K562 (cell line): Measurements from ENCODE around the gene MYO16. TPM values are rescaled to one million over a fixed set of nuclear protein-coding genes. Genes with fewer than 3 reads are reported as not detected.

Source experiments
- ATAC-seq: fragments of 200-7000 bp; cut with Tn5 transposase; 3 replicates; pipeline ENCODE4 v1.9.1; 2020; ENCODE audit warnings: moderate library complexity
- BruUV-seq: library from RNA; stranded (reverse); fragments of 400-500 nt; replicated peaks from 2 replicates; lab custom pipeline; 2021; lab: Mats Ljungman, UMichigan
- CTCF ChIA-PET: fragments of 300-600 bp; formaldehyde crosslinking; extraction: SDS; loops from one replicate; lab custom pipeline; 2021; ENCODE audit warnings: low intra/inter-chr PET ratio; lab: Yijun Ruan, JAX
- POLR2A ChIA-PET: fragments of 300-600, 350-650 bp; sonication (Branson Sonifier 250); formaldehyde crosslinking; extraction: SDS; loops from one replicate; lab custom pipeline; 2021; ENCODE audit warnings: antibody characterized with exemption, inconsistent platforms; lab: Yijun Ruan, JAX
- DNase-seq, 4 experiments: peaks; one replicate each; pipeline versions ENCODE4 v3.0.0 to v3.0.0-alpha.2; 2011 to 2018; ENCODE audit warnings: low spot score in 3 of 4, mixed read lengths in 3 of 4; ENCODE audit errors: extremely low read depth in 1 of 4
- FAIRE-seq: peaks from 2 replicates; lab custom pipeline; 2011; peaks lifted over from hg19 to GRCh38; lab: Jason Lieb, UNC
- H2AFZ ChIP-seq: 2 replicates; pipeline ENCODE4 v1.6.0; 2011; ENCODE audit warnings: low read depth, low read length, control low read depth, inconsistent platforms
- H3K27ac ChIP-seq: fragments of 200-600 bp; 3 replicates; pipeline ENCODE4 v1.8.0; 2011; ENCODE audit warnings: low read depth, mild to moderate bottlenecking, control low read depth, inconsistent platforms, low read length, moderate library complexity, mixed read lengths; ENCODE audit errors: extremely low read depth
- H3K27me3 ChIP-seq, 2 experiments: fragments of 300-600 bp in 1 of 2; 2 replicates in 1 of 2; 3 replicates in 1 of 2; pipeline versions ENCODE4 v1.6.0 to v1.8.0; 2011; ENCODE audit warnings: inconsistent platforms in 2 of 2, low read length in 2 of 2, mild to moderate bottlenecking in 1 of 2, mixed read lengths in 1 of 2, moderate library complexity in 1 of 2; ENCODE audit not compliant: control insufficient read depth in 2 of 2, insufficient read depth in 2 of 2
- H3K36me3 ChIP-seq: fragments of 300-600 bp; 3 replicates; pipeline ENCODE4 v1.8.0; 2011; ENCODE audit warnings: mild to moderate bottlenecking, low read length, inconsistent platforms; ENCODE audit not compliant: control insufficient read depth, insufficient read depth
- H3K4me1 ChIP-seq, 2 experiments: fragments of 200-600 bp in 1 of 2; replicated peaks in 1 of 2; 2 replicates in 1 of 2; 3 replicates in 1 of 2; pipeline versions ENCODE4 v1.5.1 to v1.8.0; 2011; ENCODE audit warnings: inconsistent platforms in 2 of 2, low read length in 2 of 2, mild to moderate bottlenecking in 1 of 2, mixed read lengths in 1 of 2, moderate library complexity in 1 of 2; ENCODE audit not compliant: control insufficient read depth in 2 of 2, insufficient read depth in 2 of 2
- H3K4me2 ChIP-seq: 2 replicates; pipeline ENCODE4 v1.6.1; 2011; ENCODE audit warnings: low read length, control low read depth, inconsistent platforms, mixed read lengths; ENCODE audit not compliant: insufficient read depth
- H3K4me3 ChIP-seq: fragments of 200-600 bp; sonication (generic), shearing (Covaris generic); 2 replicates; pipeline ENCODE4 v1.5.1; 2016; ENCODE audit warnings: control low read depth, inconsistent platforms
- H3K79me2 ChIP-seq: fragments of 200-600 bp; 3 replicates; pipeline ENCODE4 v1.8.0; 2011; ENCODE audit warnings: low read length, inconsistent platforms; ENCODE audit not compliant: control insufficient read depth, insufficient read depth
- H3K9ac ChIP-seq, 2 experiments: 2 replicates each; pipeline versions ENCODE4 v1.6.0 to v1.6.1; 2011; ENCODE audit warnings: low read depth in 2 of 2, low read length in 2 of 2, control low read depth in 1 of 2, inconsistent platforms in 1 of 2, mild to moderate bottlenecking in 1 of 2, mixed read lengths in 1 of 2; ENCODE audit not compliant: insufficient read depth in 1 of 2
- H3K9me1 ChIP-seq: one replicate; pipeline ENCODE4 v1.6.0; 2011; ENCODE audit warnings: inconsistent platforms, mild to moderate bottlenecking, low read length, moderate library complexity; ENCODE audit not compliant: control insufficient read depth, insufficient read depth
- H3K9me3 ChIP-seq: replicated peaks from 2 replicates; pipeline ENCODE4 v1.5.1; 2011; ENCODE audit warnings: low read depth, low read length, inconsistent platforms; ENCODE audit not compliant: control insufficient read depth, insufficient read depth
- H4K20me1 ChIP-seq: replicated peaks from 2 replicates; pipeline ENCODE4 v1.6.1; 2011; ENCODE audit warnings: low read length, inconsistent platforms, mixed read lengths; ENCODE audit not compliant: control insufficient read depth, insufficient read depth
- ESRRA ChIP-seq: fragments of 450-650 bp; IDR thresholded peaks from 2 replicates; pipeline ENCODE4 v1.6.1; 2014; ENCODE audit warnings: low read depth, mild to moderate bottlenecking, moderate library complexity, borderline replicate concordance
- GTF2F1 ChIP-seq: IDR thresholded peaks from 2 replicates; pipeline ENCODE4 v1.6.1; 2011; ENCODE audit warnings: low read depth, low read length, improper control_type of control experiment
- HOMEZ ChIP-seq: fragments of 250-450 bp; sonication (Bioruptor Pico); IDR thresholded peaks from 2 replicates; pipeline ENCODE4 v1.4.0; 2020; ENCODE audit warnings: mild to moderate bottlenecking, moderate library complexity
- KDM2B ChIP-seq: fragments of 250-450 bp; sonication (Bioruptor Pico); IDR thresholded peaks from 2 replicates; pipeline ENCODE4 v1.8.0; 2021; ENCODE audit warnings: mild to moderate bottlenecking, moderate library complexity
- NCOR1 ChIP-seq: fragments of 450-650 bp; IDR thresholded peaks from 2 replicates; pipeline ENCODE4 v1.6.1; 2016; ENCODE audit warnings: mild to moderate bottlenecking, moderate library complexity
- PHF8 ChIP-seq: fragments of 200-600 bp; sonication (generic); IDR thresholded peaks from 2 replicates; pipeline ENCODE4 v1.6.1; 2012; ENCODE audit warnings: mixed run types, mild to moderate bottlenecking, inconsistent platforms, low read length, moderate library complexity, borderline replicate concordance
- TFAM ChIP-seq: fragments of 250-450 bp; sonication (Bioruptor Pico); conservative IDR thresholded peaks from 2 replicates; pipeline ENCODE4 v1.5.0; 2021; ENCODE audit warnings: mild to moderate bottlenecking, moderate library complexity
- ZBTB34 ChIP-seq: fragments of 250-450 bp; sonication (Bioruptor Pico); IDR thresholded peaks from 2 replicates; pipeline ENCODE4 v1.8.0; 2021; ENCODE audit warnings: mild to moderate bottlenecking, moderate library complexity
- ZNF431 ChIP-seq: sonication (generic); formaldehyde crosslinking; IDR thresholded peaks from 2 replicates; pipeline ENCODE4 v1.8.0; 2022; ENCODE audit warnings: mild to moderate bottlenecking, missing genetic modification reagents
- WGBS: fragments of 100-300 bp; shearing (Covaris generic); methylation state at CpG from one replicate; pipeline ENCODE4 v1.1.6; 2016; ENCODE audit warnings: low coverage, mixed read lengths; ENCODE audit not compliant: insufficient coverage; ENCODE audit errors: missing lambda C conversion rate; 5-methylcytosine and 5-hydroxymethylcytosine counted together
- in situ Hi-C: fragments of 300-500 bp; cut with MboI; formaldehyde crosslinking; loops from 4 replicates; pipeline ENCODE4 v1.15.0; 2018; ENCODE audit warnings: inconsistent platforms, mixed read lengths
- intact Hi-C: fragments of 100-400 bp; cut with micrococcal nuclease; formaldehyde crosslinking; loops from 2 replicates; pipeline ENCODE4 v1.14.2; 2022
- polyA plus RNA-seq, 8 experiments: library from polyadenylated mRNA; depleted of rRNA in 4 of 8; stranded (reverse) in 5 of 8; unstranded in 3 of 8; fragments of >200 nt; fragmentation: Nextera tagmentation in 2 of 8; fragmentation: Illumina TruSeq in 1 of 8; extraction: Ambion mirVana in 2 of 8; extraction: Trizol in 1 of 8; gene quantifications; 2 replicates each; pipeline versions ENCODE4 v1.2.1 to v1.2.3, GENCODE V29; 2011 to 2014; ENCODE audit warnings: inconsistent platforms in 1 of 8, missing spikeins in 1 of 8
- total RNA-seq, 7 experiments: library from RNA; depleted of rRNA in 6 of 7; stranded (reverse); fragments of >200 nt in 6 of 7; fragmentation: Illumina TruSeq in 2 of 7; extraction: Trizol in 2 of 7; gene quantifications; 2 replicates each; pipeline versions ENCODE4 v1.2.1 to v1.2.3, GENCODE V29; 2011 to 2021; ENCODE audit warnings: low replicate concordance in 1 of 7

Gene MYO16
- total and polyA plus RNA-seq, 9 of the 15 experiments (the other 6 are each of a cell fraction or from before 2014, with no cell fraction given) = 4.3 to 45.7 (median 12.1) TPM

GRCh38 chr13:108812165-108812564 is 182.8 kb downstream of the MYO16 start (continued):
- no peak for TF ChIP-seq PHF8
- no peak for TF ChIP-seq ESRRA
- TF ChIP-seq HOMEZ (CRISPR knock-in tag) = no peak
- no peak for TF ChIP-seq ZNF431
- TF ChIP-seq TFAM = no peak

- no peak overlapping the region for H3K4me3 ChIP-seq
- CTCF ChIA-PET = no interaction called here
- H2AFZ ChIP-seq = no peak overlapping the region
- FAIRE-seq = no peak
- H3K79me2 ChIP-seq = no peaks in the 10 kb centered on the region
- intact Hi-C loops = no loop called here
- H3K4me2 ChIP-seq = no peak overlapping the region
- 70% methylated on average over 2 of the region's 2 CpGs for WGBS
- ATAC-seq = no peak
- H3K9ac ChIP-seq = no peak overlapping the region
- peaks cover 25% of the 10 kb centered on the region; the same call in 1 of the 3 replicates for H3K36me3 ChIP-seq
- peaks cover 0 to 3% of the 10 kb centered on the region in 2 experiments; a peak in 1 of 5 replicates for H3K4me1 ChIP-seq
- DNase-seq = no peak
- TF ChIP-seq KDM2B = no peak
- TF ChIP-seq GTF2F1 = no peak
- TF ChIP-seq NCOR1 = no peak
- no peak for TF ChIP-seq ZBTB34 (CRISPR knock-in tag)
- no peak for TF ChIP-seq HOMEZ (CRISPR knock-in tag)
- TF ChIP-seq, all 486 proteins: peak for 0
- H3K27ac ChIP-seq = no peak overlapping the region
- in situ Hi-C loops = no loop called here
- POLR2A ChIA-PET = no interaction called here
- no peaks in the 10 kb centered on the region for H3K9me1 ChIP-seq
- H4K20me1 ChIP-seq = no peaks in the 10 kb centered on the region
- H3K9me3 ChIP-seq = peaks cover 4% of the 10 kb centered on the region; the same call in 1 of the 2 replicates
- BruUV-seq = no TSS peak
- no peaks in the 10 kb centered on the region for H3K27me3 ChIP-seq
Observed at GRCh38 chr13:108812661-108813060, 183.2 kb downstream of the MYO16 start.
